Erythroblast (primary cell): Measurements from ENCODE around the gene HOXD8.

Experiments used
- GATA1 ChIP-seq: IDR thresholded peaks from 2 replicates; pipeline ENCODE4 v1.6.1; 2011; ENCODE audit warnings: low read depth, mild to moderate bottlenecking, control low read depth, low read length, moderate library complexity
- POLR2A ChIP-seq: IDR thresholded peaks from 2 replicates; pipeline ENCODE4 v1.6.1; 2011; ENCODE audit warnings: mild to moderate bottlenecking, low read length

DNA sequence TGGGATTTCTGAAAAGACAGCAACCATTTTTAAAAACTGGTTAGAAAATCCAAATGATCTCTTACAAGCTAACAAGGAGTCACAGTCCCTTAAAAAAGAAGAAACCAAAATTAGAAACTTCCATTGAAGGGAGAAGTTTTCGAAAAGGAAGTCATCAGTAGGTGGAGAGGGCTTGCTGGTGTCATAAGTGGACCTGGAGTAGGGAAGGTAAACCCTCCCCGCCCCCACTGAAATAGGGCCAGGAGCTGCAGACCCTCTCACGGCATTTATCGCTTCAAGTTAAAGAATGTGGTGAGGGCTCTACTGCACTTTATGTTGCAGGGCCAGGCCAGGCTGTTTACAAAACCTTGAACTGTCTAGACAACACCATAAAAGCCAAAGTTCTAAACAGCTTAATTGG, 19.6 kb upstream of the HOXD8 start:
- no peak for TF ChIP-seq POLR2A
- TF ChIP-seq GATA1 = no peak
